K562 (cell line): Measurements from ENCODE around the gene CDC37. TPM values are rescaled to one million over a fixed set of nuclear protein-coding genes. Genes with fewer than 3 reads are reported as not detected.

Experiments
- BCLAF1 ChIP-seq, 2 experiments: fragments of 450-650 bp in 1 of 2; IDR thresholded peaks; 2 replicates each; pipeline ENCODE4 v1.6.1; 2011 to 2017; ENCODE audit warnings: low read depth in 2 of 2, antibody characterized with exemption in 1 of 2, borderline replicate concordance in 1 of 2, low read length in 1 of 2, mild to moderate bottlenecking in 1 of 2, mixed read lengths in 1 of 2; ENCODE audit not compliant: control insufficient read depth in 1 of 2
- CTCF ChIP-seq, 3 experiments: IDR thresholded peaks in 2 of 3; conservative IDR thresholded peaks in 1 of 3; 2 replicates each; pipeline ENCODE4 v1.5.1; 2011 to 2012; ENCODE audit warnings: low read length in 3 of 3, mild to moderate bottlenecking in 3 of 3, control low read depth in 2 of 3, improper control_type of control experiment in 1 of 3, inconsistent platforms in 1 of 3, low read depth in 1 of 3, mixed read lengths in 1 of 3, moderate library complexity in 1 of 3; ENCODE audit not compliant: insufficient read depth in 2 of 3
- ERF ChIP-seq: fragments of 450-650 bp; formaldehyde crosslinking; IDR thresholded peaks from 2 replicates; pipeline ENCODE4 v1.4.0; 2020; ENCODE audit warnings: mild to moderate bottlenecking, mixed read lengths
- HDAC6 ChIP-seq: IDR thresholded peaks from 2 replicates; pipeline ENCODE4 v1.6.1; 2012; ENCODE audit warnings: low read depth, mild to moderate bottlenecking, control low read depth, inconsistent platforms, low read length, moderate library complexity
- HNRNPK ChIP-seq: fragments of 200-400 bp; formaldehyde crosslinking; IDR thresholded peaks from one replicate; pipeline ENCODE4 v1.6.1; 2018; ENCODE audit warnings: mild to moderate bottlenecking, low read depth, low read length; ENCODE audit not compliant: poor library complexity, severe bottlenecking
- MAFK ChIP-seq: IDR thresholded peaks from 2 replicates; pipeline ENCODE4 v1.6.1; 2011; ENCODE audit warnings: low read length, improper control_type of control experiment
- MED1 ChIP-seq: sonication (generic); formaldehyde crosslinking; IDR thresholded peaks from 2 replicates; pipeline ENCODE4 v1.8.1; 2023; ENCODE audit warnings: missing genetic modification reagents, borderline replicate concordance
- MEIS2 ChIP-seq: fragments of 450-650 bp; IDR thresholded peaks from 2 replicates; pipeline ENCODE4 v1.6.1; 2014; ENCODE audit warnings: mild to moderate bottlenecking; ENCODE audit not compliant: partially characterized antibody
- MTF1 ChIP-seq: fragments of 250-450 bp; sonication (Bioruptor Pico); IDR thresholded peaks from 2 replicates; pipeline ENCODE4 v1.9.0; 2021; ENCODE audit warnings: moderate library complexity, mild to moderate bottlenecking, inconsistent platforms, borderline replicate concordance
- MXI1 ChIP-seq: IDR thresholded peaks from 2 replicates; pipeline ENCODE4 v1.6.1; 2011; ENCODE audit warnings: low read depth, mild to moderate bottlenecking, improper control_type of control experiment, low read length
- NR1H2 ChIP-seq: sonication (generic); formaldehyde crosslinking; IDR thresholded peaks from 2 replicates; pipeline ENCODE4 v1.4.0; 2020; ENCODE audit warnings: mild to moderate bottlenecking, missing genetic modification reagents
- NRF1 ChIP-seq, 2 experiments: fragments of 450-650 bp; IDR thresholded peaks in 1 of 2; conservative IDR thresholded peaks in 1 of 2; 2 replicates each; pipeline ENCODE4 v1.6.1; 2014; ENCODE audit warnings: mild to moderate bottlenecking in 2 of 2
- RBFOX2 ChIP-seq: fragments of 200-400 bp; formaldehyde crosslinking; IDR thresholded peaks from 2 replicates; pipeline ENCODE4 v1.6.1; 2017; ENCODE audit warnings: low read depth, mild to moderate bottlenecking, low read length, moderate library complexity
- SLC30A9 ChIP-seq: fragments of 250-450 bp; sonication (Bioruptor Pico); IDR thresholded peaks from 2 replicates; pipeline ENCODE4 v1.8.0; 2022; ENCODE audit warnings: mild to moderate bottlenecking, moderate library complexity
- SMARCE1 ChIP-seq: fragments of 450-650 bp; IDR thresholded peaks from 2 replicates; pipeline ENCODE4 v1.7.1; 2016; ENCODE audit warnings: mild to moderate bottlenecking
- ZFX ChIP-seq: sonication (generic); formaldehyde crosslinking; IDR thresholded peaks from 2 replicates; pipeline ENCODE4 v1.8.0; 2022; ENCODE audit warnings: mild to moderate bottlenecking, missing genetic modification reagents, moderate library complexity
- ZNF146 ChIP-seq: IDR thresholded peaks from one replicate; pipeline ENCODE4 v1.6.1; 2018; ENCODE audit warnings: missing compliant biosample characterization; ENCODE audit not compliant: unreplicated experiment
- ZNF232 ChIP-seq: sonication (generic); formaldehyde crosslinking; IDR thresholded peaks from 2 replicates; pipeline ENCODE4 v1.8.0; 2022; ENCODE audit warnings: mild to moderate bottlenecking, missing genetic modification reagents
- ZNF282 ChIP-seq: sonication (generic); formaldehyde crosslinking; IDR thresholded peaks from 2 replicates; pipeline ENCODE4 v1.8.1; 2023; ENCODE audit warnings: missing genetic modification reagents
- ZNF408 ChIP-seq: fragments of 250-450 bp; sonication (Bioruptor Pico); IDR thresholded peaks from 2 replicates; pipeline ENCODE4 v1.4.0; 2020; ENCODE audit warnings: low read depth, mild to moderate bottlenecking, moderate library complexity
- ZNF766 ChIP-seq: fragments of 200-800 bp; sonication (Bioruptor generic); conservative IDR thresholded peaks from 2 replicates; pipeline ENCODE4 v1.6.1; 2016; ENCODE audit warnings: missing genetic modification characterization, missing compliant biosample characterization
- polyA plus RNA-seq, 8 experiments: library from polyadenylated mRNA; depleted of rRNA in 4 of 8; stranded (reverse) in 5 of 8; unstranded in 3 of 8; fragments of >200 nt; fragmentation: Nextera tagmentation in 2 of 8; fragmentation: Illumina TruSeq in 1 of 8; extraction: Ambion mirVana in 2 of 8; extraction: Trizol in 1 of 8; gene quantifications; 2 replicates each; pipeline versions ENCODE4 v1.2.1 to v1.2.3, GENCODE V29; 2011 to 2014; ENCODE audit warnings: inconsistent platforms in 1 of 8, missing spikeins in 1 of 8
- total RNA-seq, 7 experiments: library from RNA; depleted of rRNA in 6 of 7; stranded (reverse); fragments of >200 nt in 6 of 7; fragmentation: Illumina TruSeq in 2 of 7; extraction: Trizol in 2 of 7; gene quantifications; 2 replicates each; pipeline versions ENCODE4 v1.2.1 to v1.2.3, GENCODE V29; 2011 to 2021; ENCODE audit warnings: low replicate concordance in 1 of 7
- TF ChIP-seq, protein P1 (sequence below): fragments of 450-650 bp; IDR thresholded peaks from 2 replicates; pipeline ENCODE4 v1.6.1; 2016; ENCODE audit warnings: missing biosample characterization, missing genetic modification characterization

The CDC37 gene
- total and polyA plus RNA-seq, 9 of the 15 experiments (the other 6 are each of a cell fraction or from before 2014, with no cell fraction given) = 6.6 to 538 (median 227) TPM

DNA sequence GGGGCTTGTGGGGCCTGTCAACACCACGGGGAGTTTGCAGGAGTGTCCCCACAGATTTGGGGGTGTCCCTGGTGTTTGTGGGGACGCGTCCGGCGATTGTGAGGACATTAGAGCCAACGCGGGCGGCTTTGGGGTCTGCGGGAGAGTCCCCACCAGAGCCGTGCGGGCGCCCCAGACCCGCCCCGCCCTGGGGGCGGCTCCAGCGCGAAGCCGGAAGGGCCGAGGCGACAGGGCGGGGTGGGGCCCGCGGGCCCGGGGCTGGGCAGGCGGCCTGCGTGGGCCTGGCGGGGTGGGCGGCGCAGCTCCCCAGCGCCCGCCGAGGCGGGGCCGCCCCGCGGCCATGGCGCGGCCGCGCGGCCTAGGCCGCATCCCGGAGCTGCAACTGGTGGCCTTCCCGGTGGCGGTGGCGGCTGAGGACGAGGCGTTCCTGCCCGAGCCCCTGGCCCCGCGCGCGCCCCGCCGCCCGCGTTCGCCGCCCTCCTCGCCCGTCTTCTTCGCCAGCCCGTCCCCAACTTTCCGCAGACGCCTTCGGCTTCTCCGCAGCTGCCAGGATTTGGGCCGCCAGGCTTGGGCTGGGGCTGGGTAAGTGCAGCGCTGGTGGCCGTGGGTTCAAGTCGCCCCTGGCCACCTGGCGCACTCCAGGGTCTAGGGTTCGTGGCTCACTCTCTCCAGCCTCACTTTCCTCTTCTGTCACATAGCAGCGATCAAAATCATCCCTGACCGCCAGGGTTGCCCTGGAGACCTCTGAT lies 27.3 kb upstream of the CDC37 start (continued):
- no peak for TF ChIP-seq MAFK
- TF ChIP-seq BCLAF1 (IDR thresholded peaks at IDR 0.05; ENCODE audit: borderline replicate concordance in 1 of 2, control insufficient read depth in 1 of 2, low read depth in 2 of 2, low read length in 1 of 2) = no peak
- no peak for TF ChIP-seq HDAC6
- TF ChIP-seq MXI1 = no peak
- TF ChIP-seq ZNF232 = no peak
- no peak for TF ChIP-seq ZNF766 (CRISPR knock-in tag)
- TF ChIP-seq SLC30A9 = no peak
- TF ChIP-seq SMARCE1 = no peak
- no peak for TF ChIP-seq NR1H2 (CRISPR knock-in tag)
- no peak for TF ChIP-seq MTF1 (CRISPR knock-in tag)
- no peak for TF ChIP-seq ERF
- peak; percentile 56 for TF ChIP-seq RBFOX2
- TF ChIP-seq, protein P1, sequence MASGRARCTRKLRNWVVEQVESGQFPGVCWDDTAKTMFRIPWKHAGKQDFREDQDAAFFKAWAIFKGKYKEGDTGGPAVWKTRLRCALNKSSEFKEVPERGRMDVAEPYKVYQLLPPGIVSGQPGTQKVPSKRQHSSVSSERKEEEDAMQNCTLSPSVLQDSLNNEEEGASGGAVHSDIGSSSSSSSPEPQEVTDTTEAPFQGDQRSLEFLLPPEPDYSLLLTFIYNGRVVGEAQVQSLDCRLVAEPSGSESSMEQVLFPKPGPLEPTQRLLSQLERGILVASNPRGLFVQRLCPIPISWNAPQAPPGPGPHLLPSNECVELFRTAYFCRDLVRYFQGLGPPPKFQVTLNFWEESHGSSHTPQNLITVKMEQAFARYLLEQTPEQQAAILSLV (tag) = no peak
- TF ChIP-seq MEIS2 = no peak
- no peak for TF ChIP-seq CTCF (IDR thresholded peaks at IDR 0.05 in 2 of 3, conservative IDR thresholded peaks at IDR 0.05 in 1 of 3; ENCODE audit: insufficient read depth in 2 of 3, low read depth in 1 of 3, low read length in 3 of 3)
- 0 out of 2 replicates have a peak, but pooled peaks have one; percentile 45 for TF ChIP-seq MED1 (CRISPR knock-in tag)
- TF ChIP-seq ZNF408 (CRISPR knock-in tag) = no peak
- peak in 1 of 2 experiments; percentile 16; a peak in 1 of 4 replicates for TF ChIP-seq NRF1 (conservative IDR thresholded peaks at IDR 0.05 in 1 of 2, IDR thresholded peaks at IDR 0.05 in 1 of 2)
- TF ChIP-seq HNRNPK = no peak
- no peak for TF ChIP-seq ZNF146 (CRISPR knock-in tag)
- TF ChIP-seq ZNF282 (CRISPR knock-in tag) = no peak
- TF ChIP-seq ZFX (CRISPR knock-in tag) = peak; percentile 85
